ENCODE measurements around the gene CA11.

CA11 gene

DNA sequence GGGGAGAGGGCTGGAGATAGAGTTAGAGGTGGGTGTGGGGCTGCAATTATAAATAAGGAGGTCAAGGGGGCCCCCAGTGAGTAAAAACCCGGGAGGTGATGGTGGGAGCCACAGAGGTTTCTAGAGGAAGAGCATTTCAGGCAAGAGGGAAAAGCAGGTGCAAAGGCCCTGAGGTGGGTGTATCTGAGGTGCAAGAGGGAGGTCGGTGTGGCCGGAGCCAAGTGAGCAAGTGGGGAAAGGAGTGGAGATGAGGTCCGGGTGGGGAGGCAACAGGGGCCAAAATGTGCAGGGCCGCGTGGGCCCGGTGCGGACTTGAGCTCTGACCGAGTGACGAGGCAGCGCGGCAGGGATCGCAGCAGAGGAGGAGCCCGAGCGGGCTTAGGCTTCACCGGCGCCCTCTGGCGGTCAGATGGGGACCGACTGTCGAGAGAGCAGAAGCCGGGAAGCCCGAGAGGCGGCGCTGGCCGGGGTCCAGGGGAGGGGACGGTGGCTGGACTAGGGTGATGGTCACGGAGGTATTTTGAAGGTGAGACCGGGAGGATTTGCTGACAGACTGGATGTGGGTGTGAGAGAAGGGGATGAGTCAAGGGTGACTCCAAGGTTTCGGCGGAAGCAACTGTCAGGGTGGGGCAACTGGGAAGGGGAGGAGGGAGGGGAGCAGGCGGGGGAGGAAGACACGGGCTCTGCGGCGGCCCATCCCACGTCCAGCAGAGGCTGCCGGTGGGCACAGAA, 57.2 kb downstream of the CA11 start:
- no peak for DNase-seq (ENCODE audit: low read depth, low spot score)

All from brain pericyte (primary cell).